GM23338 (cell line): ENCODE measurements around the gene DGKB. TPM values are rescaled to one million over a fixed set of nuclear protein-coding genes. Genes with fewer than 3 reads are reported as not detected.

Source experiments
- ATAC-seq: fragments of 200-7000 bp; cut with Tn5 transposase; 3 replicates; pipeline ENCODE4 v1.9.1; 2020
- DNase-seq: peaks from one replicate; pipeline ENCODE4 v3.0.0-alpha.2; 2015; ENCODE audit warnings: low spot score
- H2AFZ ChIP-seq: fragments of 200-600 bp; sonication (generic); 2 replicates; pipeline ENCODE4 v1.8.0; 2016; ENCODE audit warnings: antibody characterized with exemption, mild to moderate bottlenecking, moderate library complexity
- H3F3A ChIP-seq: fragments of 200-600 bp; sonication (generic); replicated peaks from 2 replicates; pipeline ENCODE4 v1.8.0; 2017; ENCODE audit warnings: antibody characterized with exemption, mixed run types, low read depth
- H3K27ac ChIP-seq: fragments of 200-600 bp; sonication (generic); 2 replicates; pipeline ENCODE4 v1.6.1; 2016; ENCODE audit warnings: low read depth
- H3K27me3 ChIP-seq: fragments of 200-600 bp; sonication (generic); 2 replicates; pipeline ENCODE4 v1.8.0; 2016; ENCODE audit warnings: mild to moderate bottlenecking, mixed run types, moderate library complexity; ENCODE audit not compliant: insufficient read depth
- H3K36me3 ChIP-seq: fragments of 200-600 bp; sonication (generic); 2 replicates; pipeline ENCODE4 v1.8.0; 2016; ENCODE audit warnings: mild to moderate bottlenecking; ENCODE audit not compliant: insufficient read depth
- H3K4me1 ChIP-seq: fragments of 200-600 bp; sonication (generic); 2 replicates; pipeline ENCODE4 v1.8.0; 2016; ENCODE audit warnings: mild to moderate bottlenecking, moderate library complexity; ENCODE audit not compliant: insufficient read depth
- H3K4me2 ChIP-seq: fragments of 200-600 bp; sonication (generic); 2 replicates; pipeline ENCODE4 v1.7.1; 2017; ENCODE audit warnings: mixed run types
- H3K4me3 ChIP-seq: fragments of 200-600 bp; sonication (generic); 2 replicates; pipeline ENCODE4 v1.6.1; 2016; ENCODE audit warnings: mixed run types
- H3K79me2 ChIP-seq: fragments of 200-600 bp; sonication (generic); replicated peaks from 2 replicates; pipeline ENCODE4 v1.8.0; 2017; ENCODE audit warnings: mild to moderate bottlenecking; ENCODE audit not compliant: insufficient read depth
- H3K9me2 ChIP-seq: fragments of 200-600 bp; sonication (generic); 2 replicates; pipeline ENCODE4 v1.8.0; 2017; ENCODE audit not compliant: insufficient read depth
- H4K20me1 ChIP-seq: fragments of 200-600 bp; sonication (generic); replicated peaks from 2 replicates; pipeline ENCODE4 v1.8.0; 2017; ENCODE audit warnings: mild to moderate bottlenecking; ENCODE audit not compliant: insufficient read depth
- H3K27ac Mint-ChIP-seq: 2 replicates; pipeline ENCODE4 v1.8.0; 2020; ENCODE audit warnings: inconsistent platforms, mild to moderate bottlenecking, moderate library complexity, mixed read lengths
- H3K27me3 Mint-ChIP-seq: 3 replicates; pipeline ENCODE4 v1.8.0; 2022; ENCODE audit warnings: low read depth, mild to moderate bottlenecking, moderate library complexity, mixed read lengths, inconsistent platforms; ENCODE audit not compliant: insufficient read depth, poor library complexity
- H3K36me3 Mint-ChIP-seq: 3 replicates; pipeline ENCODE4 v1.8.0; 2021; ENCODE audit warnings: low read depth, mild to moderate bottlenecking, inconsistent platforms, moderate library complexity, mixed read lengths
- H3K4me1 Mint-ChIP-seq: 3 replicates; pipeline ENCODE4 v1.8.0; 2020; ENCODE audit warnings: mild to moderate bottlenecking, inconsistent platforms, mixed read lengths
- H3K4me3 Mint-ChIP-seq: 3 replicates; pipeline ENCODE4 v1.8.0; 2021; ENCODE audit warnings: moderate library complexity, mild to moderate bottlenecking, inconsistent platforms, mixed read lengths
- H3K9me3 Mint-ChIP-seq: 3 replicates; pipeline ENCODE4 v1.8.0; 2020; ENCODE audit warnings: moderate library complexity, mild to moderate bottlenecking, inconsistent platforms, mixed read lengths
- CREB1 ChIP-seq: fragments of 250-450 bp; sonication (Bioruptor Pico); IDR thresholded peaks from 2 replicates; pipeline ENCODE4 v1.5.0; 2020; ENCODE audit warnings: low read depth, mild to moderate bottlenecking, moderate library complexity
- CTCF ChIP-seq, 2 experiments: fragments of 200-600 bp in 1 of 2; sonication (generic) in 1 of 2; conservative IDR thresholded peaks; 2 replicates each; pipeline versions ENCODE4 v1.5.1 to v1.6.1; 2016 to 2017; ENCODE audit warnings: antibody characterized with exemption in 2 of 2, low read depth in 2 of 2, mild to moderate bottlenecking in 2 of 2, moderate library complexity in 1 of 2
- EZH2phosphoT487 ChIP-seq: fragments of 200-600 bp; sonication (generic); IDR thresholded peaks from one replicate; pipeline ENCODE4 v1.8.1; 2018; ENCODE audit warnings: antibody characterized with exemption; ENCODE audit not compliant: unreplicated experiment
- JUNB ChIP-seq: IDR thresholded peaks from one replicate; pipeline ENCODE4 v1.6.1; 2016; ENCODE audit warnings: antibody characterized with exemption; ENCODE audit not compliant: unreplicated experiment
- NANOG ChIP-seq: IDR thresholded peaks from 2 replicates; pipeline ENCODE4 v1.6.1; 2016; ENCODE audit warnings: antibody characterized with exemption, borderline replicate concordance
- POLR2AphosphoS5 ChIP-seq: IDR thresholded peaks from 2 replicates; pipeline ENCODE4 v1.6.1; 2016; ENCODE audit warnings: antibody characterized with exemption, low read depth
- REST ChIP-seq: IDR thresholded peaks from one replicate; pipeline ENCODE4 v1.6.1; 2018; ENCODE audit warnings: antibody characterized with exemption; ENCODE audit not compliant: unreplicated experiment
- ZNF114 ChIP-seq: fragments of 250-450 bp; sonication (Bioruptor Pico); IDR thresholded peaks from 2 replicates; pipeline ENCODE4 v1.5.0; 2020; ENCODE audit warnings: mild to moderate bottlenecking, moderate library complexity
- ZNF331 ChIP-seq: fragments of 250-450 bp; sonication (Bioruptor Pico); IDR thresholded peaks from 2 replicates; pipeline ENCODE4 v1.5.0; 2020; ENCODE audit warnings: low read depth, mild to moderate bottlenecking, moderate library complexity
- ZNF462 ChIP-seq: fragments of 250-450 bp; sonication (Bioruptor Pico); IDR thresholded peaks from 2 replicates; pipeline ENCODE4 v1.5.0; 2020; ENCODE audit warnings: mild to moderate bottlenecking, moderate library complexity
- polyA plus RNA-seq: library from polyadenylated mRNA; unstranded; fragments of >200 nt; fragmentation: Nextera tagmentation; extraction: Ambion mirVana; gene quantifications from 2 replicates; pipeline ENCODE4 v1.2.1, GENCODE V29; 2016
- total RNA-seq: library from RNA; depleted of rRNA; stranded (reverse); fragments of >200 nt; shearing (Covaris generic); gene quantifications from 2 replicates; pipeline ENCODE4 v1.2.3, GENCODE V29; 2014

The DGKB gene
- total and polyA plus RNA-seq, 2 experiments from 2014 or later = 4.8 to 11.5 TPM

- no peak for TF ChIP-seq ZNF462
- no peak for TF ChIP-seq ZNF331 (CRISPR knock-in tag)
- no peak for TF ChIP-seq POLR2AphosphoS5
- no peak for TF ChIP-seq ZNF114 (CRISPR knock-in tag)
- TF ChIP-seq NANOG = no peak
- TF ChIP-seq JUNB = no peak
- TF ChIP-seq CREB1 (CRISPR knock-in tag) = no peak
- no peak for TF ChIP-seq CTCF (conservative IDR thresholded peaks at IDR 0.05; ENCODE audit: low read depth in 2 of 2)
These were observed 609.1 kb downstream of the DGKB start (continued) for GRCh38 chr7:14293434-14293833.

GRCh38 chr7:14292737-14293136, 609.8 kb downstream of the DGKB start:
- H3K27ac Mint-ChIP-seq = no peak overlapping the region
- H2AFZ ChIP-seq = no peak overlapping the region
- no peaks in the 10 kb centered on the region; the same call in 2 of the 3 replicates for H3K9me3 Mint-ChIP-seq
- H3K27ac ChIP-seq = no peak overlapping the region
- H3K4me2 ChIP-seq = no peak overlapping the region
- peaks cover 6% of the 10 kb centered on the region; the same call in 2 of the 3 replicates for H3K4me1 Mint-ChIP-seq
- no peak overlapping the region for H3K4me3 Mint-ChIP-seq
- H3F3A ChIP-seq = no peaks in the 10 kb centered on the region
- H3K36me3 ChIP-seq = no peaks in the 10 kb centered on the region
- peaks cover 5% of the 10 kb centered on the region; the same call in 1 of the 2 replicates for H3K9me2 ChIP-seq
- no peaks in the 10 kb centered on the region for H4K20me1 ChIP-seq
- H3K36me3 Mint-ChIP-seq = no peaks in the 10 kb centered on the region
- no peaks in the 10 kb centered on the region for H3K27me3 Mint-ChIP-seq
- DNase-seq (no peak), ATAC-seq (no peak)
- H3K4me1 ChIP-seq = peaks cover 10% of the 10 kb centered on the region
- H3K79me2 ChIP-seq = no peaks in the 10 kb centered on the region
- no peaks in the 10 kb centered on the region for H3K27me3 ChIP-seq
- H3K4me3 ChIP-seq = no peak overlapping the region
- TF ChIP-seq REST (no peak), JUNB (no peak), EZH2phosphoT487 (no peak)
